Activated naive CD4-positive, alpha-beta T cell treated with anti-CD3 and anti-CD28 coated beads for 36 hours (primary cell): Measurements from ENCODE around the gene ZMPSTE24. TPM values are rescaled to one million over a fixed set of nuclear protein-coding genes. Genes with fewer than 3 reads are reported as not detected.
"Not testable (repeated sequence)": the region's sequence is repeated elsewhere in the genome, so short reads cannot be mapped to it uniquely, and the experiment has no call there.

Experiments
- CTCF ChIA-PET: fragments of 350-600 bp; sonication (Branson Sonifier 250); formaldehyde crosslinking; loops from one replicate; lab custom pipeline; 2021; ENCODE audit warnings: antibody characterized with exemption; lab: Charles Lee
- DNase-seq: peaks from one replicate; pipeline ENCODE4 v3.0.0-alpha.2; 2020
- H3K27ac Mint-ChIP-seq: one replicate; pipeline ENCODE4 v1.8.0; 2021; ENCODE audit warnings: mild to moderate bottlenecking, mixed read lengths
- H3K27me3 Mint-ChIP-seq: one replicate; pipeline ENCODE4 v1.8.0; 2021; ENCODE audit warnings: low read depth, mixed read lengths
- H3K36me3 Mint-ChIP-seq: one replicate; pipeline ENCODE4 v1.8.0; 2021; ENCODE audit warnings: low read depth, mixed read lengths
- H3K4me1 Mint-ChIP-seq: one replicate; pipeline ENCODE4 v1.8.0; 2021; ENCODE audit warnings: low read depth, mixed read lengths
- H3K4me3 Mint-ChIP-seq: one replicate; pipeline ENCODE4 v1.8.0; 2021; ENCODE audit warnings: mild to moderate bottlenecking, moderate library complexity, mixed read lengths
- H3K9me3 Mint-ChIP-seq: one replicate; pipeline ENCODE4 v1.8.0; 2021; ENCODE audit warnings: mixed read lengths
- intact Hi-C: fragments of 100-400 bp; cut with micrococcal nuclease; formaldehyde crosslinking; loops from one replicate; pipeline ENCODE4 v1.15.1; 2023
- total RNA-seq, 2 experiments: library from RNA; stranded (reverse); gene quantifications; one replicate each; pipeline ENCODE4 v1.2.3, GENCODE V29; 2021

Gene ZMPSTE24
- 10 to 100 TPM; 13.2 to 14.7 TPM for total RNA-seq

DNA sequence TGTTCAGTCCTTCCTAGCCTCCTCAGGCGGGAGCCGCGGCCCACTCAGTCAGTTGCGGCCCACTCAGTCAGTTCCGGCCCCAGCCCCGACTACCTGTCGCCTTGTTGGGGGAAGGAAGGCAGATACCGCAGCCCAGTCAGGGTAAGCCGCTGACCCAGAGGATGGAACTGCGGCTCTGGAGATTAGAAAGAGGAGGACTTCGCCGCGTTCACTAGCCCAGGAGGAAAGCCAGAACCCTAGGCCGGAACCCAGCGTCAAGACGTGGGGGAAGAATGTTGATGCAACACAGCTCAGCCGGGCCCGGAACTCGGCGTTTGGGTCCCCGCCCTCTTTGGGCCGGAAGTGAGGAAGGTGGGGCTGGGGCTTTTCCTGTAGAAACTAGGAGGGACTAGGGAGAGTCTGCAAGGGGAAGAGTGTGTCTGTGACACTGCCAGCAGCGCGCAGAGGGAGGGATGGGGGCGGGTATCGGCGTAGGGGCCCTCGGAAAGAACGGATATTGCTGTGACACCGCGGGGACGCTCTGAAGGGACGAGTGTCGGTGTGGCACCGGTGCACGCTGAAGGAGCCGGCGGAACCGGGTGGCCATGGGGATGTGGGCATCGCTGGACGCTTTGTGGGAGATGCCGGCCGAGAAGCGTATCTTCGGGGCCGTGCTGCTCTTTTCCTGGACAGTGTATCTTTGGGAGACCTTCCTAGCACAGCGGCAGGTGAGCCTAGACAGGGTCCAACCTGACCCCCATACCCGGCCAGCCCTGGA, at the start of gene ZMPSTE24:
ZMPSTE24 (plus strand) TSS at position 549 of the 757 bp plus-strand sequence; CDS start at position 585, 36 bp downstream.
- Mint-ChIP-seq H3K27ac (peak within 1 kb of the TSS; percentile 100), H3K4me3 (peak within 1 kb of the TSS; percentile 99), H3K4me1 (peaks cover 35% of the 10 kb centered on the region), H3K27me3 (no peaks in the 10 kb centered on the region), H3K9me3 (no peaks in the 10 kb centered on the region), H3K36me3 (peaks cover 25% of the 10 kb centered on the region)
- intact Hi-C loops, result loop anchor here (1.0 to 2.0 kb wide), 8 partner anchors 17 to 273 kb away; partner anchors contain the start of genes CAP1, RLF and ZNF684
- peak; percentile 98 for DNase-seq
- CTCF ChIA-PET, result interaction anchor here (1.0 to 3.7 kb wide), 3 partner anchors 47 to 105 kb away, joined by 3 to 15 read pairs (median 3); no protein-coding TSS in a partner anchor

DNA sequence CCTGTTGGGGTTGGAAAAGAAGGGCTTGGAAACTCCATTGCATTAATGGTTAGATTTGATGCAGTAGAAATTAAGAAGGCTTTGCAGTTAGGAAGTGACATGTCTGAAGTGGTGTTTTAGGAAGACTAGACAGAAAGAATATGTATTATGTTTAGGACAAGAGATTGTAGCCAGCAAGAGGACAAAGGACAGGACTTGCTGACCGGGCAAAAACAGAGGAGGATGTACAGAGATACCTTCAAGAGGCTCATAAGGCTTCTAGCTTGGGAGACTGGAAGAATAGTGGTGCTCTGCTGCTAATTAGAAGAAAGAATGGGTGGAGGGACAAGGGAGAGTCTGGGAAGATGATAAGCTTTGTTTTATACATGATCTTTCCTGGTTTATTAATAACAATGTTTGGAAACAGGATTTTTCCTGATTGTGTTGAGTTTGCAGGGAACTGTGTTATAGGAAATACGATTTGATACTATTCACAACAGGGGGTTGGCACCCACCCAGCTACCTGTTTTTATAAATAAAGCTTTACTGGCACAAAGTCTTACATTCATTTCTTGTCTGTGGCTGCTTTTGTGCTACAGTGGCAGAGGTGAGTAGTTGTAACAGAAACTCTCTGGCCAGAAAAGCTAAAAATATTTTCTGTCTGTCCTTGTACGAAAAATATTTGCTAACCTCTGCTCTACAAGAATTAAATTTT, 47.4 kb upstream of the ZMPSTE24 start:
- intact Hi-C loops, result no loop called here
- H3K4me1 Mint-ChIP-seq, result peaks cover 5% of the 10 kb centered on the region
- no peak overlapping the region for H3K4me3 Mint-ChIP-seq
- no peaks in the 10 kb centered on the region for H3K27me3 Mint-ChIP-seq
- peaks cover 15% of the 10 kb centered on the region for H3K36me3 Mint-ChIP-seq
- no peak for DNase-seq
- CTCF ChIA-PET, result interaction anchor here (0.7 to 1.3 kb wide), 3 partner anchors 47 to 67 kb away, joined by 3 read pairs; partner anchors contain the start of gene ZMPSTE24
- no peak overlapping the region for H3K27ac Mint-ChIP-seq
- no peaks in the 10 kb centered on the region for H3K9me3 Mint-ChIP-seq

DNA sequence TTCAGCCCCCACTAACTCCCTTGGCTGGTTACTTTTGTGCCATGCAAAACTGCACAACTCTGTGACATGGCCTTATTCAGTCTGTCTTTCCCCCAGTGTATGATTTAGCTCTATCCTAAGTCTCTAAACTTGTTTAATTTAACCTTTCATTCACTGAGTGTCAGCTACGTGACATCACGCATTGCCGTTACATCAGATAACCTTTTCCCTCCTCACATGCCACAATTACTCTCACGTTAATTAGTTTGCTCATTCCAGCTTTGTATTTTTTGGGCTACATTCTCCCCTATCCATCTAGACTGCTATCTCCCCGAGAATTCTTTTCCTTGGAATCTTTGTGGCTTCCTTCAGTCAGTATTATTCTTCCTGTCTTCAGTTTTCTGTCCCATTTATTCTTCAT, 39.7 kb upstream of the ZMPSTE24 start:
- no peak overlapping the region for H3K4me3 Mint-ChIP-seq
- no peaks in the 10 kb centered on the region for H3K27me3 Mint-ChIP-seq
- intact Hi-C loops, result no loop called here
- no peaks in the 10 kb centered on the region for H3K9me3 Mint-ChIP-seq
- H3K27ac Mint-ChIP-seq, result no peak overlapping the region
- DNase-seq, result no peak
- peaks cover 7% of the 10 kb centered on the region for H3K36me3 Mint-ChIP-seq
- peaks cover 23% of the 10 kb centered on the region for H3K4me1 Mint-ChIP-seq
- CTCF ChIA-PET, result interaction anchor here (1.0 kb wide), 1 partner anchor 17 kb away, joined by 3 read pairs; no protein-coding TSS in a partner anchor

DNA sequence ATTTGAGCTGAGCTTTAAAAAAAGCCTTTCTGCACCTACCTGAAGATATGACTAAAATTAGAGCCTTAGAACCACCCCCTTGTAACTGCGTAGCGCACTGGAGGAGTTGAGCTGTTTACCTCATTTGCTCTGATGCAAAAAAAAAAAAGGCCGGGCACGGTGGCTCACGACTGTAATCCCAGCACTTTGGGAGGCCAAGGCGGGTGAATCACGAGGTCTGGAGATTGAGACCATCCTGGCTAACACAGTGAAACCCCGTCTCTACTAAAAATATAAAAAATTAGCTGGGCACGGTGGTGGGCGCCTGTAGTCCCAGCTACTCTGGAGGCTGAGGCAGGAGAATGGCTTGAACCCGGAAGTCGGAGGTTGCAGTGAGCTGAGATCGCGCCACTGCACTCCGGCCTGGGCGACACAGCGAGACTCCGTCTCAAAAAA, 36.5 kb upstream of the ZMPSTE24 start:
- peaks cover 20% of the 10 kb centered on the region for H3K4me1 Mint-ChIP-seq
- H3K9me3 Mint-ChIP-seq, intact Hi-C loops, H3K27me3 Mint-ChIP-seq, H3K27ac Mint-ChIP-seq, CTCF ChIA-PET, DNase-seq, H3K4me3 Mint-ChIP-seq: not testable (repeated sequence)
- peaks cover 17% of the 10 kb centered on the region for H3K36me3 Mint-ChIP-seq

DNA sequence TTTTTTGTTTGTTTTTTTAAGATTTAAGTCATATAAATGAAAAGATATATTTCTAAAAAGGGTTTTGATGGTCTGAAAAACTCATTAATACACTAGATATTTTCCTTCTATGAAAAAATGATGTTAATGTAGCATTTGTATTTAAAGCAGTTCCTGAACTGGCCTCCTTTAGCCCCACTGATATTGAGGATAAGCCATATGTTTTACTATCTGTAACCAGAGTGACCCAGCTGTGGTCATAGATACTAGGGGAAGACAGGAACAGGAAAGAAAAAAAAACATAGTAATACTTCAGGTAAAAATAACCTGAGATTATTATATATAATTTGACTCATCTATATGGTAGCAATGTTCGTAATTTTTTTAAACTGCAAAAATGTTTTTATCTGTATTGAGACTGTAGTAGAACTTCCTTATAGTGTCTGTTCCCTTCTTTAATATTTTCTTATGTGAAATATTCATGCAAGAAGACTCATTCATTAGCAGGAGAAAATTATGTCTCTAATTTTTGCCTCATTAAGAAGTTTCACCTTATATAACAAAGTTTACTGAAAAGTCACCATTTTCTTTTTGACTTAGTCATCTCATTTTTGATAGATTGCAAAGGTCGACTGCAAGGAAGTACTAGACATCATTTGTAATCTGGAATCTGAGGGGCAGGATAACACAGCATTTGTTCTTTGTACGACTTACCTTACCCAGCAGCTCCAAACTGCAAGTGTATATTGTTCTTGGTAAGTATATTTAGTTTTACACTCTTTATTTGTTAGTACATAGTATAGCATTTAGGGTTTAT, 35.9 kb upstream of the ZMPSTE24 start:
- DNase-seq, result no peak
- Mint-ChIP-seq H3K9me3 (no peaks in the 10 kb centered on the region), H3K4me1 (peaks cover 19% of the 10 kb centered on the region), H3K36me3 (peaks cover 14% of the 10 kb centered on the region), H3K27me3 (no peaks in the 10 kb centered on the region), H3K4me3 (no peak overlapping the region), H3K27ac (no peak overlapping the region)
- CTCF ChIA-PET, result interaction anchor here (0.7 kb wide), 1 partner anchor 37 kb away, joined by 3 read pairs; no protein-coding TSS in a partner anchor
- intact Hi-C loops, result loop anchor here (2.0 kb wide), 1 partner anchor 59 kb away; no protein-coding TSS in a partner anchor

DNA sequence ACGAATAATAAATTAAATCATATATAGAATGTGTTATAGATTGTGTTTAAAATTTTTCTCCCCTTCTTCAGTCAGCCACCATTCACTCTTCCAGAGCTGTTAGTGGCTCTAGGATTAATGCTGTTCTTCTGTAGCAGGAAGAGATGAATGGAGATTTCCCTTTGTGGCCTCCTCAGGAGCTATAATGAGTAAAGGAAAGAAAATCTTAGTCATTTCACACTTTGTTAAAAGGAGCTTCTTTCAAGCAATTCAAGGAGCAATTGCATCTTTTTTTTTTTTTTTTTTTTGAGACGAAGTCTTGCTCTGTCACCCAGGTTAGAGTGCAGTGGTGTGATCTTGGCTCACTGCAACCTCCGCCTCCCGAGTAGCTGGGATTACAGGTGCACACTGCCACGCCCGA, 34.0 kb upstream of the ZMPSTE24 start:
- CTCF ChIA-PET, result interaction anchor here (0.6 to 1.5 kb wide), 6 partner anchors 18 to 128 kb away, joined by 3 to 5 read pairs (median 3); no protein-coding TSS in a partner anchor
- intact Hi-C loops, result loop anchor here (1.0 kb wide), 3 partner anchors 8 to 40 kb away; no protein-coding TSS in a partner anchor
- Mint-ChIP-seq H3K9me3 (no peaks in the 10 kb centered on the region), H3K27ac (no peak overlapping the region), H3K27me3 (no peaks in the 10 kb centered on the region), H3K36me3 (peaks cover 16% of the 10 kb centered on the region), H3K4me3 (no peak overlapping the region), H3K4me1 (peaks cover 15% of the 10 kb centered on the region)
- peak; percentile 42 for DNase-seq

DNA sequence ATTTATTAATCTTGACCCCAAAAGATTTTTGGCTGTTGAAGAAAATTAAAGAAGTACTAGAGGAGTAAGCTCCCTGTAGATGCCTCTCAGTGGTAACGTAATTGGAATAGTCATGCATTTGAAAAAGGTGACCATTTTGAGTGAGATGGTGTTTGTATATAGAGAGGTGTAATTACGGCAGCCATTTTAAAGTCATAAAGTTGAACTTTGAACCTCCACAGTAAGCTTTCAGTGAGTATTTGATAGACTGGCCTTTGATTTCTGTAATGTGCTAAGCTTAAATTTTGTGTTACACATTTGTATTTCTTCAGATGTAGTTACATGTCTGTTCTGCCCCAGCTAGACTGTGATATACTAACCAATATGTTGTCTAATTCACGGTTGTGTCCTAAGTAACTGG, 31.8 kb upstream of the ZMPSTE24 start:
- peaks cover 18% of the 10 kb centered on the region for H3K4me1 Mint-ChIP-seq
- no peak for DNase-seq
- intact Hi-C loops, result no loop called here
- H3K9me3 Mint-ChIP-seq, result no peaks in the 10 kb centered on the region
- no peak overlapping the region for H3K4me3 Mint-ChIP-seq
- peaks cover 24% of the 10 kb centered on the region for H3K36me3 Mint-ChIP-seq
- CTCF ChIA-PET, result no interaction called here
- no peaks in the 10 kb centered on the region for H3K27me3 Mint-ChIP-seq
- no peak overlapping the region for H3K27ac Mint-ChIP-seq

DNA sequence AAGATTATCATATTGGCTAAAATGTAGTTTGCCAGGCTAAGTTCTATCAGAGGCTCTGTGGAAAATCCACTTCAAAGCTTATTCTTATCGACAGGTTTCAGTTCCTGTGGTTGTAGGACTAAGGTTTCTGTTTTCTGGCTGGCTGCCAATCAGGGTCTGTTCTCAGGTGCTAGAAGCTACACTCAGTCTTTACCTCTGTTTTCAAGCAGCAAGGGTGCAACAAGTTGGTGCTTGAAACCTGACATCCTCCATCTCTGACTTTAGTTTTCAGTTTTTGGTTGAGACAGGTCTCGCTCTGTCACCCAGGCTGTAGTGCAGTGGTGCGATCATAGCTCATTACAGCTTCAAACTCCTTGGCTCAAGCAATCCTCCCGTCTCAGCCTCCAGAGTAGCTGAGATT, 25.6 kb upstream of the ZMPSTE24 start:
- intact Hi-C loops, result no loop called here
- CTCF ChIA-PET, result interaction anchor here (1.2 kb wide), 1 partner anchor 9 kb away, joined by 6 read pairs; no protein-coding TSS in a partner anchor
- Mint-ChIP-seq H3K36me3 (peaks cover 59% of the 10 kb centered on the region), H3K27ac (no peak overlapping the region), H3K27me3 (no peaks in the 10 kb centered on the region), H3K9me3 (peaks cover 2% of the 10 kb centered on the region), H3K4me1 (peaks cover 28% of the 10 kb centered on the region), H3K4me3 (no peak overlapping the region)
- DNase-seq, result peak; percentile 81

DNA sequence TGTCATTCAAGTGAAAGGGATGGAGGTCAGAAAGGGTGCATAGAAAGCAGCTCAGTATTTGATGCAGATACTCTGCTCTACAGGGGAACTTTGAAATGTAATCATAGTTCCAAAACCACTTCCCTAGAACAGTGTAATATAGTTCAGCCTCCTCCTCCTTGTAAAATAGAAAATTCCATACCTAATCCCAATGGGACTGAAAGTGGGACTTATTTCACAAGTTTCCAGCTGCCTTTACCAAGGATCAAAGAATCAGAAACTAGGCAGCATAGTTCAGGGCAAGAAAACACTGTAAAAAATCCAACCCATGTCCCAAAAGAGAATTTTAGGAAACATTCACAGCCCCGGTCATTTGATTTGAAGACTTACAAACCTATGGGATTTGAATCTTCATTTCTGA, 18.4 kb upstream of the ZMPSTE24 start:
- Mint-ChIP-seq H3K4me3 (no peak overlapping the region), H3K27me3 (no peaks in the 10 kb centered on the region), H3K36me3 (peaks cover 47% of the 10 kb centered on the region), H3K4me1 (peaks cover 44% of the 10 kb centered on the region), H3K27ac (no peak overlapping the region), H3K9me3 (peaks cover 13% of the 10 kb centered on the region)
- intact Hi-C loops, result loop anchor here (5.0 kb wide), 1 partner anchor 192 kb away; no protein-coding TSS in a partner anchor
- CTCF ChIA-PET, result interaction anchor here (0.9 to 2.1 kb wide), 3 partner anchors 78 to 154 kb away, joined by 3 to 7 read pairs (median 3); no protein-coding TSS in a partner anchor
- DNase-seq, result no peak

DNA sequence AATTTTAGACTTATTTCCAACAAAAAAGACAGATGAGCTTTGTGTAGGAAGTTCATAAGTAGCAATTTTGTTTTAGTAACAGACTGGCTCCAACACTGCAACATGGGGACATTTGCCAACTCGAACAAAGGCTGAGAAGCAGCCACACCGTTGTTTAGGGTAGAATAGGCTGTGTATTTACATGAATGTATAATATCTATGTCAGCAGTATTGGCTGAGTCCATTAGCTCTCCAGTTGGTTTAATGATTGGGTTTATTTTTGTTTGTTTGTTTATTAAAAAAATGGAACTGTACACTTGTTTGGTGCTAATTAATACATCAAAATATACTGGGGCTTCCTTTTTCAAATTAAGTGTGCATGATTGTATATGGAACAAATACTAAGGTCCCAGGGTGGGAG, 17.6 kb upstream of the ZMPSTE24 start:
- no peak overlapping the region for H3K27ac Mint-ChIP-seq
- H3K36me3 Mint-ChIP-seq, result peaks cover 43% of the 10 kb centered on the region

DNA sequence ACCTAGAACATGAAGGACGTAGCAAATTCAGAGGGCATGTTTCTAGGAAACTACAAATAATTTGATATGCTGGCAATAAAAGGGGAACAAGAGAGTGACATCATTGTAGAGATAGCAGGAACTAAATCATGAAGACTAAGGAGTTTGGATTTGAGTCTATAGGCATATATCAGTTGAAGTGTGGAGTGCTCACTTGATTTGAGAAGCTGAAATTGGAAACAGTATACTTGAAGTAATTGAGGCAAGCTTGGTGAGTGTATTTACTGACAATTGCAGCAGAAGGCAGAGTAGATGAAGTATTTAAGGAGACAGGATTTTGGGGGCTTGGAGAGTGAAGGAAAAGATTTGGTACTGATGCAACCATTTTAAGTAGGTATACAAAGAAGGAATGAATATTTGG, 16.7 kb upstream of the ZMPSTE24 start:
- CTCF ChIA-PET, result interaction anchor here (0.7 to 2.1 kb wide), 8 partner anchors 9 to 210 kb away, joined by 3 to 7 read pairs (median 4); no protein-coding TSS in a partner anchor
- Mint-ChIP-seq H3K27ac (peak overlapping the region; percentile 89), H3K9me3 (peaks cover 13% of the 10 kb centered on the region), H3K4me1 (peaks cover 51% of the 10 kb centered on the region), H3K27me3 (no peaks in the 10 kb centered on the region), H3K4me3 (peak overlapping the region; percentile 20), H3K36me3 (peaks cover 34% of the 10 kb centered on the region)
- intact Hi-C loops, result loop anchor here (1.0 to 5.0 kb wide), 7 partner anchors 17 to 210 kb away; partner anchors contain the start of gene ZMPSTE24
- no peak for DNase-seq

More for the DNA sequence above, 17.6 kb upstream of the ZMPSTE24 start:
- peaks cover 13% of the 10 kb centered on the region for H3K9me3 Mint-ChIP-seq
- H3K27me3 Mint-ChIP-seq, result no peaks in the 10 kb centered on the region
- no peak overlapping the region for H3K4me3 Mint-ChIP-seq
- DNase-seq, result no peak
- H3K4me1 Mint-ChIP-seq, result peaks cover 51% of the 10 kb centered on the region
- CTCF ChIA-PET, result interaction anchor here (0.9 to 2.1 kb wide), 6 partner anchors 57 to 209 kb away, joined by 3 to 7 read pairs (median 3); no protein-coding TSS in a partner anchor
- intact Hi-C loops, result loop anchor here (5.0 kb wide), 1 partner anchor 193 kb away; no protein-coding TSS in a partner anchor
